ENCODE data around the gene KRTAP5-11.
"Not testable (repeated sequence)": the region's sequence is repeated elsewhere in the genome, so short reads cannot be mapped to it uniquely, and the experiment has no call there.

The KRTAP5-11 gene

GRCh38 chr11:71582309-71582895, at the start of gene KRTAP5-11:
Gene KRTAP5-11 (minus strand): TSS chr11:71582875. CDS start chr11:71582837, 38 bp downstream.
- DNase-seq, result no peak

GRCh38 chr11:71631551-71631950, 48.9 kb upstream of the KRTAP5-11 start:
- DNase-seq, result not testable (repeated sequence)

GRCh38 chr11:71630071-71630470, 47.4 kb upstream of the KRTAP5-11 start:
- DNase-seq, result not testable (repeated sequence)

GRCh38 chr11:71628943-71629342, 46.3 kb upstream of the KRTAP5-11 start:
- not testable (repeated sequence) for DNase-seq

- DNase-seq, result not testable (repeated sequence)
Observed at GRCh38 chr11:71623226-71623625, 40.6 kb upstream of the KRTAP5-11 start.

GRCh38 chr11:71622561-71622960, 39.9 kb upstream of the KRTAP5-11 start:
- not testable (repeated sequence) for DNase-seq

- not testable (repeated sequence) for DNase-seq
Observed at GRCh38 chr11:71615003-71615402, 32.3 kb upstream of the KRTAP5-11 start.

- not testable (repeated sequence) for DNase-seq
Observed at GRCh38 chr11:71614366-71614917, 31.8 kb upstream of the KRTAP5-11 start.

- not testable (repeated sequence) for DNase-seq
Observed at GRCh38 chr11:71613931-71614330, 31.3 kb upstream of the KRTAP5-11 start.

- DNase-seq, result not testable (repeated sequence)
Observed at GRCh38 chr11:71611218-71611910, 28.7 kb upstream of the KRTAP5-11 start.

- not testable (repeated sequence) for DNase-seq
Observed at GRCh38 chr11:71608272-71608671, 25.6 kb upstream of the KRTAP5-11 start.

GRCh38 chr11:71607520-71608216, 25.0 kb upstream of the KRTAP5-11 start:
- not testable (repeated sequence) for DNase-seq

- not testable (repeated sequence) for DNase-seq
Observed at GRCh38 chr11:71606853-71607519, 24.3 kb upstream of the KRTAP5-11 start.

GRCh38 chr11:71604798-71605488, 22.3 kb upstream of the KRTAP5-11 start:
- DNase-seq, result peak in 1 of 6 experiments; percentile 5

GRCh38 chr11:71603221-71603620, 20.5 kb upstream of the KRTAP5-11 start:
- DNase-seq, result not testable (repeated sequence)

- not testable (repeated sequence) for DNase-seq
Observed at GRCh38 chr11:71589546-71589920, 6.9 kb upstream of the KRTAP5-11 start.

- DNase-seq, result not testable (repeated sequence)
Observed at GRCh38 chr11:71588822-71589545, 6.3 kb upstream of the KRTAP5-11 start.

GRCh38 chr11:71588314-71588713, 5.6 kb upstream of the KRTAP5-11 start:
- DNase-seq, result not testable (repeated sequence)

- DNase-seq, result not testable (repeated sequence)
Observed at GRCh38 chr11:71585673-71586072, 3.0 kb upstream of the KRTAP5-11 start.

- DNase-seq, result not testable (repeated sequence)
Observed at GRCh38 chr11:71582969-71583368, 294 bp upstream of the KRTAP5-11 start.

- no peak for DNase-seq
Observed at GRCh38 chr11:71581826-71582225, 849 bp downstream of the KRTAP5-11 start.
